WTC11 (cell line): ENCODE results near the gene SLC34A1.

ENCODE experiments used
- ELF4 ChIP-seq: sonication (generic); formaldehyde crosslinking; IDR thresholded peaks from 2 replicates; pipeline ENCODE4 v1.8.1; 2022; ENCODE audit warnings: low read depth, mild to moderate bottlenecking, moderate library complexity, missing genetic modification reagents
- TF ChIP-seq, protein P1 (sequence below): fragments of 200-600 bp; IDR thresholded peaks from 2 replicates; pipeline ENCODE4 v1.8.0; 2022; ENCODE audit warnings: antibody characterized with exemption
- TF ChIP-seq, protein P2 (sequence below): sonication (generic); formaldehyde crosslinking; IDR thresholded peaks from 2 replicates; pipeline ENCODE4 v1.8.0; 2022; ENCODE audit warnings: missing genetic modification reagents

DNA sequence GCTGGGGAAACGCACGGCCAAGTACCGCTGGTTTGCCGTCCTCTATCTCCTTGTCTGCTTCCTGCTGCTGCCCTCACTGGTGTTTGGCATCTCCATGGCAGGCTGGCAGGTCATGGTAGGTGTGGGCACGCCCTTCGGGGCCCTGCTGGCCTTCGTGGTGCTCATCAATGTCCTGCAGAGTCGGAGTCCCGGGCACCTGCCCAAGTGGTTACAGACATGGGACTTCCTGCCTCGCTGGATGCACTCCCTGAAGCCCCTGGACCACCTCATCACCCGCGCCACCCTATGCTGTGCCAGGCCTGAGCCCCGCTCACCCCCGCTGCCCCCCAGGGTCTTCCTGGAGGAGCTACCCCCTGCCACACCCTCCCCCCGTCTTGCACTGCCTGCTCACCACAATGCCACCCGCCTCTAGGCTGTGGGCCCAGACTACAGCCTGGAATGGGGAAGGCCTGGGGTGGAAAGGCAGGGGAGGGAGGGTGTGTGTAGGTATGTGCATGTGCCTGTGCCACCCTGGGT is 13.7 kb downstream of the SLC34A1 start:
- TF ChIP-seq, protein P1, sequence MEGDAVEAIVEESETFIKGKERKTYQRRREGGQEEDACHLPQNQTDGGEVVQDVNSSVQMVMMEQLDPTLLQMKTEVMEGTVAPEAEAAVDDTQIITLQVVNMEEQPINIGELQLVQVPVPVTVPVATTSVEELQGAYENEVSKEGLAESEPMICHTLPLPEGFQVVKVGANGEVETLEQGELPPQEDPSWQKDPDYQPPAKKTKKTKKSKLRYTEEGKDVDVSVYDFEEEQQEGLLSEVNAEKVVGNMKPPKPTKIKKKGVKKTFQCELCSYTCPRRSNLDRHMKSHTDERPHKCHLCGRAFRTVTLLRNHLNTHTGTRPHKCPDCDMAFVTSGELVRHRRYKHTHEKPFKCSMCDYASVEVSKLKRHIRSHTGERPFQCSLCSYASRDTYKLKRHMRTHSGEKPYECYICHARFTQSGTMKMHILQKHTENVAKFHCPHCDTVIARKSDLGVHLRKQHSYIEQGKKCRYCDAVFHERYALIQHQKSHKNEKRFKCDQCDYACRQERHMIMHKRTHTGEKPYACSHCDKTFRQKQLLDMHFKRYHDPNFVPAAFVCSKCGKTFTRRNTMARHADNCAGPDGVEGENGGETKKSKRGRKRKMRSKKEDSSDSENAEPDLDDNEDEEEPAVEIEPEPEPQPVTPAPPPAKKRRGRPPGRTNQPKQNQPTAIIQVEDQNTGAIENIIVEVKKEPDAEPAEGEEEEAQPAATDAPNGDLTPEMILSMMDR = no peak
- no peak for TF ChIP-seq ELF4 (CRISPR knock-in tag)
- TF ChIP-seq, protein P2, sequence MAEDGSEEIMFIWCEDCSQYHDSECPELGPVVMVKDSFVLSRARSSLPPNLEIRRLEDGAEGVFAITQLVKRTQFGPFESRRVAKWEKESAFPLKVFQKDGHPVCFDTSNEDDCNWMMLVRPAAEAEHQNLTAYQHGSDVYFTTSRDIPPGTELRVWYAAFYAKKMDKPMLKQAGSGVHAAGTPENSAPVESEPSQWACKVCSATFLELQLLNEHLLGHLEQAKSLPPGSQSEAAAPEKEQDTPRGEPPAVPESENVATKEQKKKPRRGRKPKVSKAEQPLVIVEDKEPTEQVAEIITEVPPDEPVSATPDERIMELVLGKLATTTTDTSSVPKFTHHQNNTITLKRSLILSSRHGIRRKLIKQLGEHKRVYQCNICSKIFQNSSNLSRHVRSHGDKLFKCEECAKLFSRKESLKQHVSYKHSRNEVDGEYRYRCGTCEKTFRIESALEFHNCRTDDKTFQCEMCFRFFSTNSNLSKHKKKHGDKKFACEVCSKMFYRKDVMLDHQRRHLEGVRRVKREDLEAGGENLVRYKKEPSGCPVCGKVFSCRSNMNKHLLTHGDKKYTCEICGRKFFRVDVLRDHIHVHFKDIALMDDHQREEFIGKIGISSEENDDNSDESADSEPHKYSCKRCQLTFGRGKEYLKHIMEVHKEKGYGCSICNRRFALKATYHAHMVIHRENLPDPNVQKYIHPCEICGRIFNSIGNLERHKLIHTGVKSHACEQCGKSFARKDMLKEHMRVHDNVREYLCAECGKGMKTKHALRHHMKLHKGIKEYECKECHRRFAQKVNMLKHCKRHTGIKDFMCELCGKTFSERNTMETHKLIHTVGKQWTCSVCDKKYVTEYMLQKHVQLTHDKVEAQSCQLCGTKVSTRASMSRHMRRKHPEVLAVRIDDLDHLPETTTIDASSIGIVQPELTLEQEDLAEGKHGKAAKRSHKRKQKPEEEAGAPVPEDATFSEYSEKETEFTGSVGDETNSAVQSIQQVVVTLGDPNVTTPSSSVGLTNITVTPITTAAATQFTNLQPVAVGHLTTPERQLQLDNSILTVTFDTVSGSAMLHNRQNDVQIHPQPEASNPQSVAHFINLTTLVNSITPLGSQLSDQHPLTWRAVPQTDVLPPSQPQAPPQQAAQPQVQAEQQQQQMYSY (CRISPR knock-in tag) = no peak
